ENCODE data around the gene KRTAP5-5.

GRCh38 chr11:1659506-1659905 lies 29.9 kb downstream of the KRTAP5-5 start:
- TF ChIP-seq EZH2 (IDR thresholded peaks at IDR 0.05) (no peak), POLR2AphosphoS5 (IDR thresholded peaks at IDR 0.05; ENCODE audit: borderline replicate concordance, low read depth, low read length) (no peak)

Measured in SK-N-MC (cell line).